Measurements from ENCODE around the gene BRD1.

DNA sequence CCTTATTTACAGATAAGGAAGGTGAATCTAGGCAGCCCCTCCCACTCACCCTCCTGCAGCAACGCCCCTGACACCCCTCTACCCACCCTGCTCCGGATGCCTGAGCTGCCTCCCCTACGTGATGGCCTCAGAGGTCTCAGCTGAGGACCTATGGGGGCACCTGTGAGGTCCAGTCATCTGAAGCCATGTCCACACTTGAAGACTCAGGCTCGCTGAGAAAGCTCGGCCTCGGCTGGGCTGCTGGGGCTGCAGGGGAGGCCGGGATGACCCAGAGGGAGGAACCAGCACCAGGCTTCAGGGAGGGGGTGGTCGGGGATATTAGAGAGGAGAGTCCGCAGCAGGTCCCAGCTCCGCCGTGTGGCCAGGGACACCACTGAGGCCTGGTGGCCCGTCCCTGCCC lies 92.8 kb downstream of the BRD1 start:
- no peak for TF ChIP-seq POLR2AphosphoS5 (IDR thresholded peaks at IDR 0.05; ENCODE audit: low read depth, low read length)
- no peak for TF ChIP-seq POLR2A (IDR thresholded peaks at IDR 0.05; ENCODE audit: low read depth, low read length)
